Measurements from ENCODE around the gene SHPK. TPM values are rescaled to one million over a fixed set of nuclear protein-coding genes. Genes with fewer than 3 reads are reported as not detected.
"Not testable (repeated sequence)": the region's sequence is repeated elsewhere in the genome, so short reads cannot be mapped to it uniquely, and the experiment has no call there.

Gene SHPK
- polyA plus RNA-seq, 1 experiment = 8.7 TPM

DNA sequence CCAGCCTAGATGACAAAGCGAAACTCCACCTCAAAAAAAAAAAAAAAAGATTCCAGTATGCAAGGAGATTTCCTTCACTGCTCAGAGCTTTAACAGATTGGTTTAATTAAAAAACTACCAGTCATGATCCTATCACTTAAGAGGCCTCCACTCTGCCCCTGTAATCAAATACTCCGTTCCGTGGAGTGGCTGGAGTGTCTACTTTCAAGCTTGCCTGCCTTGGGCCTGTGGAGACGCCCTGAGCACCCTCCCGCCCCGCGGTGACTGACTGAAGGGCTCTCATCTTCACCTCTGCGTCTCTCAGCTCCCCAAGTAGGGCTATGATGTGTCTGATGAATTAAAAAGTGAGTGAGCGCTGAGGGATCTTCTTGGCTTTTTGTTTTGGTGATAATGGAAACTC is 53.1 kb downstream of the SHPK start:
- ChIA-PET POLR2A (no interaction called here), CTCF (no interaction called here)
- Histone ChIP-seq H3K9me3 (ENCODE audit: control insufficient read depth, insufficient read depth, low read length) (no peaks in the 10 kb centered on the region; the same call in 1 of the 2 replicates), H3K27ac (ENCODE audit: low read depth, low read length) (no peak overlapping the region), H3K27me3 (ENCODE audit: control insufficient read depth, insufficient read depth, low read length) (no peaks in the 10 kb centered on the region), H3K4me3 (ENCODE audit: low read depth, low read length) (no peak overlapping the region)
- DNase-seq (ENCODE audit: low read depth, low spot score) = no peak
- TF ChIP-seq, protein P1, sequence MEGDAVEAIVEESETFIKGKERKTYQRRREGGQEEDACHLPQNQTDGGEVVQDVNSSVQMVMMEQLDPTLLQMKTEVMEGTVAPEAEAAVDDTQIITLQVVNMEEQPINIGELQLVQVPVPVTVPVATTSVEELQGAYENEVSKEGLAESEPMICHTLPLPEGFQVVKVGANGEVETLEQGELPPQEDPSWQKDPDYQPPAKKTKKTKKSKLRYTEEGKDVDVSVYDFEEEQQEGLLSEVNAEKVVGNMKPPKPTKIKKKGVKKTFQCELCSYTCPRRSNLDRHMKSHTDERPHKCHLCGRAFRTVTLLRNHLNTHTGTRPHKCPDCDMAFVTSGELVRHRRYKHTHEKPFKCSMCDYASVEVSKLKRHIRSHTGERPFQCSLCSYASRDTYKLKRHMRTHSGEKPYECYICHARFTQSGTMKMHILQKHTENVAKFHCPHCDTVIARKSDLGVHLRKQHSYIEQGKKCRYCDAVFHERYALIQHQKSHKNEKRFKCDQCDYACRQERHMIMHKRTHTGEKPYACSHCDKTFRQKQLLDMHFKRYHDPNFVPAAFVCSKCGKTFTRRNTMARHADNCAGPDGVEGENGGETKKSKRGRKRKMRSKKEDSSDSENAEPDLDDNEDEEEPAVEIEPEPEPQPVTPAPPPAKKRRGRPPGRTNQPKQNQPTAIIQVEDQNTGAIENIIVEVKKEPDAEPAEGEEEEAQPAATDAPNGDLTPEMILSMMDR (IDR thresholded peaks at IDR 0.05; ENCODE audit: low read depth, low read length) = no peak

DNA sequence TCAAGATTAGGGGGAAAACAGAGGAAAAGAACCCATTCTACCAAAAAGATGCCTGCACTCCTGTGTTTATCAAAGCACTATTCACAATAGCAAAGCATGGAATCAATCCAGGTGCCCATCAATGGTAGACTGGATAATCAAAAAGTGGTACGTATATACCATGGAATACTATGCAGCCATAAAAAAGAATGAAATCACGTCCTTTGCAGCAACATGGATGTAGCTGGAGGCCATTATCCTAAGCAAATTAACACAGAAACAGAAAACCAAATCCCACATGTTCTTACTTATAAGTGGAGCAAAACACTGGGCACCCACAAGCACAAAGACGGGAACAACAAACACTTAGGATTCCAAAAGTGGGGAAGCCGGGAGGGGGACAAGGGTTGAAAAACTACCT is 57.4 kb downstream of the SHPK start:
- H3K4me3 ChIP-seq (ENCODE audit: low read depth, low read length); DNase-seq (ENCODE audit: low read depth, low spot score); H3K27me3 ChIP-seq (ENCODE audit: control insufficient read depth, insufficient read depth, low read length); H3K27ac ChIP-seq (ENCODE audit: low read depth, low read length); CTCF ChIA-PET; H3K9me3 ChIP-seq (ENCODE audit: control insufficient read depth, insufficient read depth, low read length); POLR2A ChIA-PET: not testable (repeated sequence)

- POLR2A ChIA-PET = no interaction called here
- CTCF ChIA-PET = interaction anchor here (1.1 kb wide), 1 partner anchor 40 kb away, joined by 3 read pairs; no protein-coding TSS in a partner anchor
- Histone ChIP-seq H3K27ac (ENCODE audit: low read depth, low read length) (no peak overlapping the region), H3K4me3 (ENCODE audit: low read depth, low read length) (no peak overlapping the region), H3K27me3 (ENCODE audit: control insufficient read depth, insufficient read depth, low read length) (no peaks in the 10 kb centered on the region), H3K9me3 (ENCODE audit: control insufficient read depth, insufficient read depth, low read length) (no peaks in the 10 kb centered on the region)
- DNase-seq (ENCODE audit: low read depth, low spot score) = no peak
- TF ChIP-seq, protein P1 (IDR thresholded peaks at IDR 0.05; ENCODE audit: low read depth, low read length) = no peak
Measured at GRCh38 chr17:3576970-3577369, 59.1 kb downstream of the SHPK start.

DNA sequence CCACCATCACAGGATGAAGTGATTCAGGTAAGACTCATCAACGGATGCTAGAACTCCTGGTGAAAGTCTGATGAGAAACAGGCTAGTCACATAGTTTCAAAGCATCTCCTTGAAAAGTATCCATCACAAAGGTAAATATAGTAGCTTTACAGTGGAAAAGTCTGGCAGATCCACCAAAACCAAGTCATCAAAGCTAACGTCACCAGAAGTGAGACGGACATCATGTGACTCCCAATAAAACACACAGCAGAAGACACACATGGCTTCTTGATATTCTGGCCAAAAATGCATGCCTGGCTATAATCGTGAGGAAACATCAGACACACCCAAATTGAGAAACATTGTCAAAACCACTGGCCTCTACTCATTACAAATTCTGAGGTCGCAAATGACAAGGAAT is 60.5 kb downstream of the SHPK start:
- POLR2A ChIA-PET = interaction anchor here (0.7 kb wide), 2 partner anchors 17 to 1881 kb away, joined by 4 to 5 read pairs; no protein-coding TSS in a partner anchor

GRCh38 chr17:3574231-3574630 is 61.8 kb downstream of the SHPK start:
- no peak overlapping the region for H3K4me3 ChIP-seq (ENCODE audit: low read depth, low read length)
- TF ChIP-seq, protein P1 (IDR thresholded peaks at IDR 0.05; ENCODE audit: low read depth, low read length) = no peak
- H3K27me3 ChIP-seq (ENCODE audit: control insufficient read depth, insufficient read depth, low read length) = no peaks in the 10 kb centered on the region
- H3K27ac ChIP-seq (ENCODE audit: low read depth, low read length) = no peak overlapping the region
- no peak for DNase-seq (ENCODE audit: low read depth, low spot score)
- POLR2A ChIA-PET = interaction anchor here (0.6 kb wide), 1 partner anchor 883 kb away, joined by 7 read pairs; no protein-coding TSS in a partner anchor
- no peaks in the 10 kb centered on the region; the same call in 1 of the 2 replicates for H3K9me3 ChIP-seq (ENCODE audit: control insufficient read depth, insufficient read depth, low read length)
- CTCF ChIA-PET = no interaction called here

More for the DNA sequence above, 60.5 kb downstream of the SHPK start:
- no peaks in the 10 kb centered on the region for H3K27me3 ChIP-seq (ENCODE audit: control insufficient read depth, insufficient read depth, low read length)
- DNase-seq (ENCODE audit: low read depth, low spot score) = no peak
- no peaks in the 10 kb centered on the region; the same call in 1 of the 2 replicates for H3K9me3 ChIP-seq (ENCODE audit: control insufficient read depth, insufficient read depth, low read length)
- CTCF ChIA-PET = no interaction called here
- no peak overlapping the region for H3K4me3 ChIP-seq (ENCODE audit: low read depth, low read length)
- no peak overlapping the region for H3K27ac ChIP-seq (ENCODE audit: low read depth, low read length)
- TF ChIP-seq, protein P1 (IDR thresholded peaks at IDR 0.05; ENCODE audit: low read depth, low read length) = no peak
